Upper lobe of left lung (tissue), 6 donors: Measurements from ENCODE around the gene DHRS7B. TPM values are rescaled to one million over a fixed set of nuclear protein-coding genes. Genes with fewer than 3 reads are reported as not detected.

Source experiments
- ATAC-seq, 2 donors: fragments of 200-7000 bp; cut with Tn5 transposase; one replicate each; pipeline ENCODE4 v1.9.1; 2022; ENCODE audit warnings: mild to moderate bottlenecking in 2 of 2, moderate library complexity in 2 of 2; ENCODE audit not compliant: low FRiP score in 2 of 2
- DNase-seq, 2 donors: peaks; one replicate each; pipeline ENCODE4 v3.0.0-alpha.2; 2019 to 2020
- H3K27ac ChIP-seq, 4 donors: fragments of 200-600 bp; sonication (generic); one replicate each; pipeline ENCODE4 v1.5.1; 2016 to 2019
- H3K27me3 ChIP-seq, 4 donors: fragments of 200-600 bp; sonication (generic); one replicate each; pipeline ENCODE4 v1.5.1; 2017 to 2019
- H3K36me3 ChIP-seq, 4 donors: fragments of 200-600 bp; sonication (generic); one replicate each; pipeline ENCODE4 v1.5.1; 2016 to 2019
- H3K4me1 ChIP-seq, 4 donors: fragments of 200-600 bp; sonication (generic); one replicate each; pipeline ENCODE4 v1.5.1; 2018 to 2019
- H3K4me3 ChIP-seq, 4 donors: fragments of 200-600 bp; sonication (generic); one replicate each; pipeline ENCODE4 v1.5.1; 2017 to 2019; ENCODE audit warnings: mild to moderate bottlenecking in 2 of 4, moderate library complexity in 1 of 4
- H3K9me3 ChIP-seq, 4 donors: fragments of 200-600 bp; sonication (generic); one replicate each; pipeline ENCODE4 v1.5.1; 2018 to 2019
- EP300 ChIP-seq, 4 donors: sonication (generic); formaldehyde crosslinking; IDR thresholded peaks; one replicate each; pipeline ENCODE4 v1.5.1; 2017; ENCODE audit warnings: antibody characterized with exemption in 4 of 4, control low read depth in 2 of 4
- POLR2A ChIP-seq, 4 donors: fragments of 450-650 bp; IDR thresholded peaks; one replicate each; pipeline ENCODE4 v1.5.1; 2016 to 2017; ENCODE audit warnings: antibody characterized with exemption in 4 of 4, mild to moderate bottlenecking in 2 of 4
- POLR2AphosphoS5 ChIP-seq, 2 donors: sonication (generic); formaldehyde crosslinking; IDR thresholded peaks; one replicate each; pipeline ENCODE4 v1.5.1; 2017; ENCODE audit warnings: antibody characterized with exemption in 2 of 2
- WGBS, 2 donors: methylation state at CpG; one replicate each; pipeline ENCODE4 v1.1.5; 2017 to 2018; 5-methylcytosine and 5-hydroxymethylcytosine counted together
- total RNA-seq, 6 donors: library from RNA; depleted of rRNA in 4 of 6; stranded (reverse); fragments of >200 nt in 4 of 6; gene quantifications; one replicate each; pipeline versions ENCODE4 v1.1.0 to v1.2.1, GENCODE V29; 2016 to 2021
- TF ChIP-seq, protein P1 (sequence below), 6 experiments: fragments of 450-650 bp in 4 of 6; fragments of 200-600 bp in 2 of 6; sonication (generic) in 2 of 6; IDR thresholded peaks; one replicate each; pipeline ENCODE4 v1.5.1; 2016 to 2019; ENCODE audit warnings: antibody characterized with exemption in 6 of 6
- donor health status: DM: no; HTN: no; CAD: no; lungs with moderate emphysema.
- donor health status: DM: no; HTN: yes; CAD: no; lungs with severe emphysema.

The DHRS7B gene
- total RNA-seq, 6 donors from 2014 or later, result 16.8 to 47.2 (median 30.2) TPM

DNA sequence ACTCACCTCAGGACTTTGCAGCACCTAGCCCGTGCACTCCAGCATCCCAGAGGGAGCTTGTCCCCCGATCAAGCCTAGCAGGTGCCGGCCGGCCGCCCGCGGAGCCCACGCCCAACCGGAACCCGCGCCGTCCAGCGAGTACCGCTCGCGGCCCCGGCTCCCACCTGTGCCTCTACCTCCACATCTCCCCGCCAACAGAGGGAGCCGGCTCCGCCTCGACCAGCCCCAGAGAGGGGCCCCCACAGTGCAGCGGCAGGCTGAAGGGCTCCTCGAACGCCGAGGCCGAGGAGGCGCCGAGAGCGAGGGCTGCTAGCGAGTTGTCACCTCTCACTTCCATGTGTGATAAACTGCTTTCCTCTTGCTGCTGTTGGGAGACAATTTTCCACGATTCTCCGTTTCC, 41.1 kb upstream of the DHRS7B start:
- WGBS, 2 donors, result 89 to 94% methylated on average over 16 to 29 of the region's 32 CpGs
- DNase-seq (peak in 1 of 2 donors; percentile 69), ATAC-seq (no peak)
- Histone ChIP-seq H3K4me1 (no peaks in the 10 kb centered on the region), H3K36me3 (no peaks in the 10 kb centered on the region), H3K27me3 (no peaks in the 10 kb centered on the region), H3K27ac (no peak overlapping the region), H3K9me3 (no peaks in the 10 kb centered on the region), H3K4me3 (no peak overlapping the region)
- no peak for TF ChIP-seq EP300 (IDR thresholded peaks at IDR 0.05)
- TF ChIP-seq, protein P1, sequence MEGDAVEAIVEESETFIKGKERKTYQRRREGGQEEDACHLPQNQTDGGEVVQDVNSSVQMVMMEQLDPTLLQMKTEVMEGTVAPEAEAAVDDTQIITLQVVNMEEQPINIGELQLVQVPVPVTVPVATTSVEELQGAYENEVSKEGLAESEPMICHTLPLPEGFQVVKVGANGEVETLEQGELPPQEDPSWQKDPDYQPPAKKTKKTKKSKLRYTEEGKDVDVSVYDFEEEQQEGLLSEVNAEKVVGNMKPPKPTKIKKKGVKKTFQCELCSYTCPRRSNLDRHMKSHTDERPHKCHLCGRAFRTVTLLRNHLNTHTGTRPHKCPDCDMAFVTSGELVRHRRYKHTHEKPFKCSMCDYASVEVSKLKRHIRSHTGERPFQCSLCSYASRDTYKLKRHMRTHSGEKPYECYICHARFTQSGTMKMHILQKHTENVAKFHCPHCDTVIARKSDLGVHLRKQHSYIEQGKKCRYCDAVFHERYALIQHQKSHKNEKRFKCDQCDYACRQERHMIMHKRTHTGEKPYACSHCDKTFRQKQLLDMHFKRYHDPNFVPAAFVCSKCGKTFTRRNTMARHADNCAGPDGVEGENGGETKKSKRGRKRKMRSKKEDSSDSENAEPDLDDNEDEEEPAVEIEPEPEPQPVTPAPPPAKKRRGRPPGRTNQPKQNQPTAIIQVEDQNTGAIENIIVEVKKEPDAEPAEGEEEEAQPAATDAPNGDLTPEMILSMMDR (IDR thresholded peaks at IDR 0.05), result no peak
- no peak for TF ChIP-seq POLR2AphosphoS5 (IDR thresholded peaks at IDR 0.05)

GRCh38 chr17:21089145-21089544, 37.6 kb upstream of the DHRS7B start:
- no peaks in the 10 kb centered on the region for H3K9me3 ChIP-seq
- H3K27me3 ChIP-seq, result no peaks in the 10 kb centered on the region
- no peaks in the 10 kb centered on the region for H3K4me1 ChIP-seq
- H3K36me3 ChIP-seq, result no peaks in the 10 kb centered on the region
- TF ChIP-seq POLR2AphosphoS5 (IDR thresholded peaks at IDR 0.05), result no peak
- no peak for TF ChIP-seq EP300 (IDR thresholded peaks at IDR 0.05)
- TF ChIP-seq, protein P1 (IDR thresholded peaks at IDR 0.05), result no peak
- no peak for TF ChIP-seq POLR2A (IDR thresholded peaks at IDR 0.05)
- H3K4me3 ChIP-seq, result no peak overlapping the region
- no peak overlapping the region for H3K27ac ChIP-seq
- no peak for DNase-seq
- ATAC-seq, result no peak
- WGBS, 2 donors, result 79 to 82% methylated on average over 1 of the region's 1 CpG

- Histone ChIP-seq H3K27me3 (no peaks in the 10 kb centered on the region), H3K4me1 (no peaks in the 10 kb centered on the region), H3K4me3 (no peak overlapping the region), H3K27ac (no peak overlapping the region), H3K9me3 (no peaks in the 10 kb centered on the region), H3K36me3 (no peaks in the 10 kb centered on the region)
- 86 to 88% methylated on average over 7 of the region's 7 CpGs for WGBS, 2 donors
- ATAC-seq (no peak), DNase-seq (no peak)
- TF ChIP-seq POLR2AphosphoS5 (IDR thresholded peaks at IDR 0.05) (no peak), POLR2A (IDR thresholded peaks at IDR 0.05) (no peak), EP300 (IDR thresholded peaks at IDR 0.05) (no peak)
- TF ChIP-seq, protein P1 (IDR thresholded peaks at IDR 0.05), result no peak
Observed at GRCh38 chr17:21089933-21090901, 36.5 kb upstream of the DHRS7B start.

DNA sequence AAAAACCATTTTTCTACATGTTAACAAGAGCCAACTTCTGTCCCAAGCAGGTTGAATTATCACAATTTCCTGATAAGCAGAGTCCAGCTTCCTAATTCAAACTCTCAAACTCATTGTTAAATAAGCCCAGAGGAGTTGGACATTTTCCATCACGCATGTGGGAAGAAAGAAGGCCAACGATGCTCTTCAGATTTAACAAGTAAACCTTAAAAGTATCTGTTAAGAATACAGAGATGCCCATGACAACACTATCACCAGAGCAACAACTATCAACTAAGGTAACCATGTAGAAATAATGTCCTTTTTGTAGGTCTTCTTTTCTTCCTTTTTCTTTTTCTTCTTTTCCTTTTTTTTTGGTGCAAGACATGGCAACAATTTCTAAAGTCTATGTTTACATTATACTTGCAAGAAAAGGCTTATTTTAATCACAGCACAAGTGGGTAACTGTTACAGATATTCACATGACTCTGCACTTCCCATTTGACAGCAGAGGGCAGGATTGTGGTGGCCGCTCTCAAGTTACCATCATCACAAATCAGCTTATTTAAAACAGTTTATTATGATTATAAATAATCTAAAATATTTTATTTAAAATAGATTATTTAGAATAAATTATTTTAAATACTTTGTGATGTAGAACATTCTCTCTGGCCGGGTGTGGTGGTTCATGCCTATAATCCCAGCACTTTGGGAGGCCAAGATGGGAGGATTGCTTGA, 35.7 kb upstream of the DHRS7B start:
- DNase-seq (no peak), ATAC-seq (no peak)
- H3K27ac ChIP-seq, result no peak overlapping the region
- H3K9me3 ChIP-seq, result no peaks in the 10 kb centered on the region
- no peaks in the 10 kb centered on the region for H3K36me3 ChIP-seq
- H3K27me3 ChIP-seq, result no peaks in the 10 kb centered on the region
- no peaks in the 10 kb centered on the region for H3K4me1 ChIP-seq
- H3K4me3 ChIP-seq, result no peak overlapping the region
- 49 to 54% methylated on average over 4 of the region's 4 CpGs for WGBS, 2 donors
- TF ChIP-seq POLR2A (IDR thresholded peaks at IDR 0.05) (no peak), EP300 (IDR thresholded peaks at IDR 0.05) (no peak), POLR2AphosphoS5 (IDR thresholded peaks at IDR 0.05) (no peak)
- TF ChIP-seq, protein P1 (IDR thresholded peaks at IDR 0.05), result no peak
